Left renal pelvis (tissue), 4 donors: Measurements from ENCODE around the gene SYT3. TPM values are rescaled to one million over a fixed set of nuclear protein-coding genes. Genes with fewer than 3 reads are reported as not detected.

ENCODE experiments used
- DNase-seq, 4 donors: peaks; one replicate each; pipeline ENCODE4 v3.0.0-alpha.2; 2013; ENCODE audit warnings: low read depth in 4 of 4, low spot score in 3 of 4
- polyA plus RNA-seq, 4 donors: library from polyadenylated mRNA; unstranded; fragments of 120-200 nt; gene quantifications; one replicate each; pipeline ENCODE4 v1.2.1, GENCODE V29; 2013; ENCODE audit not compliant: insufficient read length in 4 of 4

The SYT3 gene
- 1 to 10 TPM in 1 of 4 donors, under 1 TPM in 3; 0.25 to 1.7 (median 0.75) TPM for polyA plus RNA-seq

- DNase-seq: no peak
Measured at GRCh38 chr19:50639121-50640112, at the start of gene SYT3. TSS of gene SYT3 (minus strand) at chr19:50639881. CDS start at chr19:50637411, 2,470 bp downstream.

- DNase-seq: no peak
Measured at GRCh38 chr19:50688766-50689165, 49.1 kb upstream of the SYT3 start.

- DNase-seq: no peak
Measured at GRCh38 chr19:50686310-50687032, 46.8 kb upstream of the SYT3 start.

DNA sequence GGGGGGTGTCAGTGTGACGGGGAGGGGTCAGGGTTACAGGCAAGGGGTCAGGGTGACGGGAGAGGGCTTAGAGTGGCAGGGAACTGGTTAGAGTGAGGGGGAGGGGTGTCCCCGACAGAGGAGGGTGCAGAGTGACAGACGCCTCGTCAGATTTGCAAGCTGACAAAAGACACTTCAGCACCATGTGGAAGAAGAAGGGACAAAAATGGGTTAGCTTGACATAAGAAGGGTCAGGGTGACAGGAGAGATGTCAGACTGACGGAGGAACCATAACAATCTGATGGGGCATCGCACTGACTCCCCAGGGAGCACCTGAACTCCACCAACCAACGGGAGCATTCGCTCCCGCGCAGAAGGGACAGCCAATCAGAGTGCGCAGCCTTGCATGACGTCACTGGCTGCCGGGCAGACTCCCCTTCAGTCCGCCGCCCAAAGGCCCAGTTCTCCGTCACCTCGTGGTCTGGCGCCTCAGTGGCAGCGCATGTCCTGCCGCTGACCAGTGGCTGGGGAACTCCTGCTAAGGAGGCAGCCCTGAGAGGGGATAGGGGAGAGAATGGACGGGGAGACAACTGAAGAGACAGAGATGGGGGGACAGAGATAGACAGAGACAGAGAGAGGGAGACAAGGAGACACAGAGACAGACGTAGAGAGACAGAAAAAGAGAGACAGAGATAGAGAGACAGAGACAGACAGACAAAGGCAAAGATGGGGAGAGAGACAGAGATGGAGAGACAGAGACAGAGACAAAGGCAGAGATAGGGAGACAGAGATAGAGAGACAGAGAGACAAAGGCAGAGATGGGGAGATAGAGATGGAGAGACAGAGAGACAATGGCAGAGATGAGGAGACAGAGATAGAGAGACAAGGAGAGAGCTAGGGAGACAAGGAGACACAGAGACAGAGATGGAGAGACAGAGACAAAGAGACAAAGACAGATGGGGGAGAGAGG lies 39.8 kb upstream of the SYT3 start:
- no peak for DNase-seq

DNA sequence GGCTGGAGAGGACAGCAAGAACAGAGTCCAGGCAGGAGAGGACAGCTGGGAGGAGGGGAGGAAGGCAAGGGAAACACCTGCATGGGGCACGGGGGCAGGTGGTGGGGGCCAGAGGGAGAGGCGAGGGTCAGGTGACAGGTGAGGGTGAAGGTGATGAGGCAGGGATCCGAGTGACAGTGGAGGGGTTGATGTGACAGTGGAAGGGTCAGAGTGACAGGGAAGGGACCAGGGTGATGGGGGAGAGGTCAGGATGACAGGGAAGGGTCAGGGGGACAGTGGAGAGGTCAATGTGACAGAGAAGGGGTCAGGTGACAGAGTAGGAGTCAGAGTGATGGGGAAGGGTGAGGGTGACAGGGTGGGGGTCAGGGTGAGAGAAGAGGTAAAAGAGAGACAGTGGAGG lies 38.6 kb upstream of the SYT3 start:
- DNase-seq: no peak

- no peak for DNase-seq
Measured at GRCh38 chr19:50677636-50678035, 38.0 kb upstream of the SYT3 start.

DNA sequence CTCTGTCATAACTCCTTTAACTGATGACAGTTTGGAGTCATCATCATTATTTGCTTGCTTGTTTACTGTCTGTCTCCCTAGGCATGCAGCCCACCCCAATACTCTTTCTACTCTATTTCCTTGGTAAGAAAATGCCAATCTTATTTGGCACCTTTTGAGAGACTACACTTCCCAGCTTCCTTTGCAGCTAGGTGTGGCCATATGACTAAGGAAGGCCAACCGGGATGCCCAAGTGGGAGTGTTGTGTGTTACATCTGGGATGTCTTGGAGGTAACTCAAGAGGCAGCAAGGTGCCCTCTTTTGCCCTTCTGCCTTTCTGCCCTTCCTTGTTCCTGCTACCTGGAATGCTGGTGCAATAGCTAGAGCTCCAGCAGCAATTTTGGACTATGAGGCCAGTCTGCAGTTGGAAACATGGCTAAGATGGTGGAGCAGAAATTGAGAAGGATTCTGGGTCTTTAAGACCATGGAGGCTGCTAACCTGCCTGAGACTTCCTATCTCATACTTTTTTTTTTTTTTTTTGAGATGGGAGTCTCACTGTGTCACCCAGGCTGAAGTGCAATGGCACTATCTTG lies 37.0 kb upstream of the SYT3 start:
- DNase-seq: no peak

DNA sequence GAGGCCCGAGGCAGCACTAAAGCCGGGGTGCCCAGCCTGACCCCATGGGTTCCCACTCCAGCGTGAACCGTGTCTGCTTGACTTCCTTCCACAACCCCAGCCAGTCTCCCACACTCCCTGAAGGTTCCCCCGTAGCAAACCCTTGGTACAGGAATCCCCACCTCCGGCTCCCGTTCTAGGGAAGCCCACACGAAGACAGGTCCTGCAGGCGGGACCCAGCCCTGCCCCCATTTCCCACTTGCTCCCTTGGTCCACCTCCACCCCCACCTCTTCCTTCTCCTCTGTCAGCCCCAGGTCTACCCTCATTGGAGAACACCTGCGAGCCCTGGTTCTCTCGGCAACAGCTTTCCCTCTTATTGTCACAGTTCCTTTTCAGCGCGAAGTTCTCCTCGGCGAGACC lies 33.4 kb upstream of the SYT3 start:
- DNase-seq: no peak

DNA sequence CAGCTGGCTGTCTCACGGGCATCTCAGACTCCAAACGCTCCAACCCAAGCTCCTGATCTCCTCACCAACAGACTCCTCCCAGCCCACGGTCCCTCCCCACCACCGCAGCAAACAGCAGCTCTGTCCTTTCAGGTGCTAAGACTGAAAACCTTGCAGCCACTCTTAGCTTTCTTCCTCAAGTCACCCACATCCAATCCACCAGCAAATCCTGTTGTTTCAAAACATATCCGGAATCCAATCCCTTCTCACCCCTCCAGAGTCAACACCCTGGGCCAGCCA lies 30.4 kb upstream of the SYT3 start:
- no peak for DNase-seq

DNA sequence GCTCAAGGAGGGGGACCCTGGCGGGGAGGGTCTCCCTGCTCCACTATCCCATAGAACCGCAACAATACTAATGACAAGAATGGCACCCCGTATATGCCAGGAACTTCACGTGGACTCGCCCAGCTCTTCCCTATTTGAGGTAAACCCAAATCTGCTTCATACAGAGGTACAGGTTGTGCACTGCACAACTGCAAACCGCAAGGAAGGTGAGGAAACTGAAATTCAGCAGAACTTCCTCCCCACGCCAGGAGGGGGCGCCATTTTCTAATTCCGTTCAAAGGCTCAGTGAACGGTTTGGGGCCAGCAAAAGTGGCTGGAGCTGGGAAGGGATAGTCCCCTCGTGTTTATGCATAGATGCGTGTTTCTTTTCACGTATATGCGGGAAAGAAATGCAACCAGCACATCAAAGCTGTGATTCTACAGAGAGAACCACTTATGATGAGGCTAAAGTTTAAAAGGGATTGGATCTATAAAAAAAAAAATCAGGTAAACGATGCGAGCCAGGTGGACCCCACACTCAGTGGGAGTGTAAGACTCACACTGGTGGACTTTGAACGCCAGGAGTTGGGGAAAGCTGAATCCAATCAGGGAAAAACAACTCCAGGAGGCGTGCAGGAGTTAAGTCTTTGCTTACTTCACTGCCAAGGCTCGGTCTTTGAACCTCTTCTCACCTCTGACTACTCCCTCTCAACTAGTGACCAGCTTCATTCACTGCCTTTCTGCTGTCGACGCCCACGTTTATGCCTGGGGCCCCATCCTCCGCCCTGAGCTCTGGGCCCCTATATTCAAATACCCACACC lies 29.8 kb upstream of the SYT3 start:
- DNase-seq: no peak

DNA sequence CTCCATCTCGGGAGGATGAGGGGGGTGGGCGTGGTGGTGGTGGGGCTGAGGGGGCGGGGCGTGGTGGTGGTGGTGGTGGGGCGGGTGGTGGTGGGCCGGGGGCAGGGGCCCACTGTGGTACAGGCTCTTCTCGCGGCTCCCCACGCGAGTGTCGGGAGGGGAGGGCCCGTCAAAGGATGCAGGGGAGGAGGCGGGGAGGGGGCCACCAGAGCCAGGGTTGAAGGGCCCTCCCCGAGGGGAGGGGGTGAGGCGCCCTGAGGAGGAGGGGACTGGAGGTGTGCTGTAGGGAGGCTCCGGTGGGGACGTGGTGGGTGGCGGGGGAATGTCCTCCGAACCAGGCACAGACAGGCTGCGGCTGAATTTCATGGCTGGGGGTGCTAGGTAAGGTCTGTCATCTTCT lies 29.2 kb upstream of the SYT3 start:
- DNase-seq: no peak

DNA sequence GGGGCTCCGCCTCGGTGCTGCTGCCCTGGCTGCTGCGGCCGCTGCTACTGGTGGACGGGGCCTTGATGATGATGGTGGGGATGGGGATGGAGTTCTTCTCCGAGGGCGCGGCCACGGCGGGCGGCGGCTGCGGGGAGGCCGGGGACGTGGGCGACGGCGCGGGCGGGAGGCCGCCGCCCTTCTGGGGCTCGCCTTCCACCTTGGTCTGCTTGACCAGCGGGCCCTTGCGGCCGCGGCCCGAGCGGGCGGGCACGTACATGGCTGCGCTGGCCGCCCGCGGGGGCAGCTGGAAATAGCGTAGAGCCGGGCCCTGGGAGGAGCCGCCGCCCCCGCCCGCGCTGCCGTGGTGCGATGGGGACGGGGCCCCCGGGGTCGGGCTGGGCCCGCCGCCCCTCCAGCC lies 28.7 kb upstream of the SYT3 start:
- no peak for DNase-seq

DNA sequence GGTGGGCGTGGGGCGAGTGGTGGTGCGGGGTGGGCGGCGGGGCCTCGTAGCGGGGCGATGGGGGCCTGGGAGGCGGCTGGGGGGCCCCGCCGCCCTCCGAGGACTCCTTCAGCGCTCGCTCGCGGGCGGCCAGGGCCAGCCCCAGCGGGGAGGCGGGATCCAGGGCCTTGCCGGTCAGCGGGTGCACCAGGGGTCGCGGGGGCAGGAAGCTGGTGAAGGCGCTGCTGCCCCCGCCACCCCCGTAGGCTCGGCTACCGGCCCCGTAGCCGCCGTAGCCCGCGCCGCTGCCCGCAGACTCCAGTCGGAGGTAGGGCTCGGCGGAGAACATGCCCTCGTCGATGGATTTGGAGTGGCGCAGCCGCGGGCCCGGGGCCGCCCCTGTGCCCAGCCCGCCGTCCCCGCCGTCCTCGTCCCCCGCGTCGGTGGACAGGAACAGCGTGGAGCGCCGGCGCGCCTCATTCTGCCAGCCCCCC lies 28.1 kb upstream of the SYT3 start:
- no peak for DNase-seq

DNA sequence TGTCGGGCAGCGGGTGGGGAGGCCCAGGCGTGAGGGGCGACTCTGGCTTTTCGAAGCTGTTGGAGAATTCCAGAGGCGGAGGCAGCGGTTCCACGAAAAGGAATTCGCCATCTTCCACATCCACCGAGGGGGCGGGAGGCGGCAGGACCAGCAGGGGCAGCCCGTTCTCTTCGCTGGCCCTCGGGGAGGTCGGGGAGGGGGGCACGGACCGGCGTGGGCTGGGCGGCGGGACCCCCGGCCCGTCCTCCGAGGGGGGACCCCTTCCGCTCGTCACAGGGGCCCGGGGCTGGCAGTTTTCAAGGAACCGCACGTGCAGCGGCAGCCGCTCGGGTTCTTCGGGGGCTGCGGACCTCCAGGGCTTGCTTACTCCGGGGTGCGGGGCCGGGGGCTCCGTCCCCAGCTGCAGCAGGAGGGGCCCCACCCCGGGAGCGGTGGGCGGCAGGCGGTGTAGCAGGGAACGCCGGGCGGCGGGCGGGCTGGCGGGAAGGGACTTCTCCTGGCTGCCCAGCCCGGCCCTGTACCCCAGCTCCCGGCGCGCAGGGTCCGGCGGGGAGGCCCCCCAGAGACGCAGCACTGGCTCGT lies 27.6 kb upstream of the SYT3 start:
- DNase-seq: no peak

DNA sequence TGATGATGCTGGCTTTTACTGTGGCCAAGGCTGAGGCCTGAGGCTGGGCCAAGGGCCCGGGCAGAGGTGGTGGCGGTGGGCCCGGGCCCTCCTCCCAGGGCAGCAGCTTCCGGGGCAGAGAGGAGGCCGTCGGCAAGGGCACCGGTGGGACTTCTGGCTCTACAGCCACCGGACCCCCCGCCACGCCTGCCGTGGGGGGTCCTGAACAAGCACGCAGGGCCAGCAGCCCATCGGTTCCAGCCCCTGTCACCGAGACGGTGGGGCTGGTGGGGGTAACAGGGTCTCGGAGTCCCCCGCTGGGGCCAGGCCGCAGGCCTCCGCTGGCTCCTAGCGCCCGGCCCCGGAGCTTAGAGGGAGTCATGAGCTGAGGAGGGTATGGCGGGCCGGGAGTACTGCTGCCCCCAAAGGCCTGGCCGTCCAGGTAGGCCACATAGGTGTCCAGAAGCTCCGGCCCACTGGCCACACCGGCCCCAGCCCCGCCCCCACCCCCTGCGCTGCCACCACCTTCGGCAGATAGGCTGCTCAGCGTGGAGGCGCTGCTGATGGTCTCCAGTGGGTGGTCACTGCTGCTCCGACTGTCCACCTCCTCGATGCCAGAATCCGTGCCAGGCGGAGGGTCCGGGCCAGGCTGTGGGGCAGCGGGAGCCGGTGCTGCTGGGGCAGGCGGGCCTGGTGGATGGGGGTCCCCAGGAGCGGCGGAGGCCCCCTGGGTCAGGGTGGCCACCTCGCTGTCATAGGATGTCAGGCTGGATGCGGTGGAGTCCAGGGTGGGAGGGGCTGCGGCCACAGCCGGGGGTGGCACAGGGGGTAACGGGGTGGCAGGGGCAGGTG lies 26.9 kb upstream of the SYT3 start:
- DNase-seq: no peak

GRCh38 chr19:50664204-50664603 lies 24.5 kb upstream of the SYT3 start:
- DNase-seq: no peak

DNA sequence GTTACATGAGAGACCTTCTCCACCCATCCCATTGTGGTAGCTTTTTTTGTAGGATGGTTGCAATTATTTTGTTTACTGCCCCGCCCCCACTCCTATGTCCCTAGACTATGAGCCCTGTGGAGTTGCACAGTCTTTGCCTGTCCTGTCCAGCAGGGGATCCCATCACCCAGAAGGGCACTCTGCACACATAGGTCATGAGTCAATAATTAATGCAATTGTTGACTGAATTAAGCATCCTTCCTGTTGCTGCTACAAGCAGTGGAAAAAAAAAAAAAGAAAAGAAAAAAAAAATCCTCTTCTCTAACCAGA lies 23.8 kb upstream of the SYT3 start:
- no peak for DNase-seq

DNA sequence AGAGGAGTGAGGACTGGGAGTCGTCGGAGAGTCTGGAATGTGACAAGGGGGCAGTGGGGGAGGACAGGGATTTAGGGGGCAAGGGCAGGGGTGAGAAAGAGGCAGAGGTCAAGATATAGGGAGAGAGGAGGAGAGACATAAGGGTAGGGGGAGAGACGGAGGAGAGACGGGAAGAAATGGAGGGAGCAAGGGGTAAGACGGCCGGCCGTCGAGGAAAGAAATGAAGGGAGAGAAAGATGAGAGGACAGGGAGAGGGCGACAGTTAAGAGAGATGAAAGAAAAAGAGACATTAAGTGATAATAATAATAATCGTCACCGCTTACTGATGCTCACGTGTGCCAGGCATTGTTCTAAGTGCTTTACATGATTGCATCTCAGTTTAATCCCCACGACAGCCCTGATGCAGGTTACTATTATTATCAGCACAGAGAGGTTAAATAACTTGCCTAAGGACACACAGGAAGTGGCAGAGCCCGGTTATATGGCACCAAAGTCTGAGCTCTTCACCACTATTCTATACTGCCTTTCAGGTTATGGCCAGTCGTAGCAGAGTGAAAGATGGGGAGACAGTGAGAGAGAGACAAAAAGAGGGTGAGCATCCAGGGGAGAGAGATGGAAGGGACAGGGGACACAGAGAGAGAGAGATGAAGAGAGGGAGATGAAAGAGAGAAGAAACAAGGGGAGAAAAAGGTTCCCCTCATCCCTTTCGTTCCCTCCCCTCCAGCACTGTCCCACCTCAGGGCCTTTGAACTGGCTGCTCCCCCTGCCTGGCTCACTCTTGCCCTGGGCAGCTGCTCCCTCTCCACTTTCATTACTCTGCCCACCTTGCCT lies 23.2 kb upstream of the SYT3 start:
- DNase-seq: no peak
